ENCODE results near the gene KRTAP9-2.

The KRTAP9-2 gene

GRCh38 chr17:41211845-41212466, 14.5 kb upstream of the KRTAP9-2 start:
- Histone ChIP-seq H3K27me3 (replicated peaks) (no peaks in the 10 kb centered on the region), H3K4me3 (ENCODE audit: low read depth, low read length) (no peak overlapping the region), H3K36me3 (replicated peaks) (no peaks in the 10 kb centered on the region), H3K27ac (no peak overlapping the region)
- in situ Hi-C loops (cut with HindIII; ENCODE audit: low pct_ligation_motif_present, low sequenced_read_pairs): no loop called here
- no peak for TF ChIP-seq CTCF (IDR thresholded peaks at IDR 0.05; ENCODE audit: low read depth, low read length, missing control alignments)
- no peak for DNase-seq

DNA sequence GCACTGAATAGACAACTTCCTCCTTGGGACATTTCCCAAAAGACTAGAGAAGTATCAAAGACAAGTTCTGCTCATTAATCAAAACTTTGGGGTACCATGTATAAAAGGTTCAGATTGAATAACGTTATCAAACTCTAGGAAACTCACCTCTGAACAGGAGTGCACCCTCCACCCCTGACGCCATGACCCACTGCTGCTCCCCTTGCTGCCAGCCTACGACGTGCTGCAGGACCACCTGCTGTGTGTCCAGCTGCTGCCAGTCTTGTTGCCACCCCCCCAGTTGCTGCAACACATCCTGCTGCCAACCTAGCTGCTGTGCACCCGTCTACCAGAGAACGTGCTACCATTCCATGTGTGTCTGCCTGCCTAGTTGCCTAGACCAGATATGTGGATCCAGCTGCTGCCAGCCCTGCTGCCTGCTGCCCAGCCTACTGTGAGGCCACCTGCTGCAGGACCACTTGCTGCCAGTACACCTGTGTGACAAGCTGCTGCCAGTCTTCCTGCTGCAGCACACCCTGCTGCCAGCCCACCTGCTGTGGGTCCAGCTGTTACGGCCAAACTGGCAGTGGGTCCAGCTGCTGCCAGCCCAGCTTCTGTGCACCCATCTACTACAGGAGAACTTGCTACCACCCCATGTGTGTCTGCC, 13.8 kb upstream of the KRTAP9-2 start:
- in situ Hi-C loops (cut with HindIII; ENCODE audit: low pct_ligation_motif_present, low sequenced_read_pairs): no loop called here
- Histone ChIP-seq H3K4me3 (ENCODE audit: low read depth, low read length) (no peak overlapping the region), H3K36me3 (replicated peaks) (no peaks in the 10 kb centered on the region), H3K27ac (no peak overlapping the region), H3K27me3 (replicated peaks) (no peaks in the 10 kb centered on the region)
- no peak for TF ChIP-seq CTCF (IDR thresholded peaks at IDR 0.05; ENCODE audit: low read depth, low read length, missing control alignments)
- no peak for DNase-seq

DNA sequence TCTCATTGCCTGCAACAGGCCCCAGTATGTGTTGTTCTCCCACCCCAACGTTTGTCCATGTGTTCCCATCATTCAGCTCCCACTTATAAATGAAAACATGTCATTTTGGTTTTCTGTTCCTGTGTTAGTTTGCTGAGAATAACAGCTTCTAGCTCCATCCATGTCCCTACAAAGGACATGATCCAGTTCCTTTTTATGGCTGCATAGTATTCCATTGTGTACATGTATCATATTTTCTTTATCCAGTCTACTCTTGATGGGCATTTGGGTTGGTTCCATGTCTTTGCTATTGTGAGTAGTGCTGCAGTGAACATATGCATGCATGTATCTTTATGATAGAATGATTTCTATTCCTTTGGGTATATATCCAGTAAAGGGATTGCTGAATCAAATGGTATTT, 10.8 kb upstream of the KRTAP9-2 start:
- H3K36me3 ChIP-seq (replicated peaks): no peaks in the 10 kb centered on the region
- no peak for TF ChIP-seq CTCF (IDR thresholded peaks at IDR 0.05; ENCODE audit: low read depth, low read length, missing control alignments)

DNA sequence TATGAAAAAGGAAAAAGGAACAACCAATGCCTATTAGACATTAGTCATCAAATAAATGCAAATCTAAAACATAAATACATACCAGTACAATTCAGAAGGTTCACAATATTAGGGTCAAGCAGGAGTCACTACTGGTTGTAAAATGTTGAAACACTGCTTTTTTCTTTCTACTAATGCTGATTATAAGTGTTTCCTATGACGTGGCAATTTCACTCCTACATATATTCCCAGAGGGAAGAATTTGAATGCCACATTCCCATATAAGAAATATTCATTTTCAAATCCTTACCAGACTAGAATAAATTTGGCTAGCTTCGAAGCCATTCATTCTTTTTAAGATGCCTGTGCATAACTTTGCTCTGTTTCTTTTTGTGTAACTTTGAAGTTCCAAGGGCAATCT, 2.6 kb upstream of the KRTAP9-2 start:
- no peak for TF ChIP-seq CTCF (IDR thresholded peaks at IDR 0.05; ENCODE audit: low read depth, low read length, missing control alignments)
- Histone ChIP-seq H3K27ac (no peak overlapping the region), H3K36me3 (replicated peaks) (no peaks in the 10 kb centered on the region), H3K27me3 (replicated peaks) (no peaks in the 10 kb centered on the region), H3K4me3 (ENCODE audit: low read depth, low read length) (no peak overlapping the region)
- DNase-seq: no peak
- in situ Hi-C loops (cut with HindIII; ENCODE audit: low pct_ligation_motif_present, low sequenced_read_pairs): no loop called here

More for the DNA sequence above, 10.8 kb upstream of the KRTAP9-2 start:
- no peak overlapping the region for H3K27ac ChIP-seq
- no peak for DNase-seq
- in situ Hi-C loops (cut with HindIII; ENCODE audit: low pct_ligation_motif_present, low sequenced_read_pairs): no loop called here
- H3K4me3 ChIP-seq (ENCODE audit: low read depth, low read length): no peak overlapping the region
- H3K27me3 ChIP-seq (replicated peaks): no peaks in the 10 kb centered on the region

GRCh38 chr17:41226051-41226450, 397 bp upstream of the KRTAP9-2 start:
- in situ Hi-C loops (cut with HindIII; ENCODE audit: low pct_ligation_motif_present, low sequenced_read_pairs): no loop called here
- no peaks in the 10 kb centered on the region for H3K27me3 ChIP-seq (replicated peaks)
- no peak overlapping the region for H3K27ac ChIP-seq
- no peaks in the 10 kb centered on the region for H3K36me3 ChIP-seq (replicated peaks)
- H3K4me3 ChIP-seq (ENCODE audit: low read depth, low read length): no peak overlapping the region
- TF ChIP-seq CTCF (IDR thresholded peaks at IDR 0.05; ENCODE audit: low read depth, low read length, missing control alignments): no peak
- DNase-seq: no peak

GRCh38 chr17:41230094-41230493, 3.6 kb downstream of the KRTAP9-2 start:
- no peak overlapping the region for H3K4me3 ChIP-seq (ENCODE audit: low read depth, low read length)
- no peak for TF ChIP-seq CTCF (IDR thresholded peaks at IDR 0.05; ENCODE audit: low read depth, low read length, missing control alignments)
- H3K36me3 ChIP-seq (replicated peaks): no peaks in the 10 kb centered on the region
- no peak overlapping the region for H3K27ac ChIP-seq
- H3K27me3 ChIP-seq (replicated peaks): no peaks in the 10 kb centered on the region
- no peak for DNase-seq
- in situ Hi-C loops (cut with HindIII; ENCODE audit: low pct_ligation_motif_present, low sequenced_read_pairs): no loop called here

All from brain microvascular endothelial cell (primary cell).